Adrenal gland (tissue), 5 donors: ENCODE results near the gene GALNT16.

Experiments used
- CTCF ChIP-seq, 6 experiments: fragments of 450-650 bp in 4 of 6; fragments of 200-600 bp in 2 of 6; sonication (generic) in 1 of 6; IDR thresholded peaks; 1 replicate in 5 of 6; 2 replicates in 1 of 6; pipeline versions ENCODE4 v1.5.1 to v1.8.0; 2016 to 2021; ENCODE audit warnings: antibody characterized with exemption in 6 of 6, mild to moderate bottlenecking in 2 of 6, moderate library complexity in 1 of 6
- POLR2A ChIP-seq, 2 donors: fragments of 450-650 bp; IDR thresholded peaks; one replicate each; pipeline ENCODE4 v1.6.1; 2017; ENCODE audit warnings: antibody characterized with exemption in 2 of 2, mild to moderate bottlenecking in 2 of 2, moderate library complexity in 1 of 2
- donor health status: DM: no; HTN: no; CAD: no.

DNA sequence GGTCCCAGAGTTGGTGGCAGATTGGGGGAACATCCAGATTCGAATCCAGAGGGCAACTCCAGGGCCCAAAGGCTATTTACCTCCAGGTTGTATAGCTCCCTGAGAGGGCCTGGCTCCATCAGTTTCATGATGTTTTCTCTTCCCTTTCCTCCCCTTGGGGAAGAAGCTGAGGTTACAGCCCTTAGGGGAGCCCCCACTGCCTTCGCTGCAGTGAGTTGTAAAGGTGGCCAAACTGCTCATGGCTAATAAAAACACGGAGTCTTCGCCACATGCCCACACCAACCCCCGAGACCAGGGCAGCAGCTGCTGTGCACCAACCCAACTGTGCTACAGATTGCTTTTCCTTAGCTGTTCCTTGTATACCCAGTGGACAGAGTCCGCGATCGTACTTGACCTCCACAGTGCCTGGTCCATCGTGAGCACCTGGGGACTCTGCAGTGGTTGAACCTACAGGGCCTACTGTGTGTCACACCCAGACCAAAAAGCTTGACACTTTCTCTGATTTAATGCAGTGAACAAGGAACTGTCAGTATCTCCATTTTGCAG lies 20.9 kb downstream of the GALNT16 start:
- TF ChIP-seq CTCF (IDR thresholded peaks at IDR 0.05) (no peak), POLR2A (IDR thresholded peaks at IDR 0.05) (no peak)
